Right lobe of liver (tissue), 6 donors: ENCODE measurements around the gene MCUR1. TPM values are rescaled to one million over a fixed set of nuclear protein-coding genes. Genes with fewer than 3 reads are reported as not detected.
A peak's percentile ranks its signal among the peaks of the same experiment; 100 is the strongest.

ENCODE experiments used
- ATAC-seq, 4 donors: fragments of 200-7000 bp; cut with Tn5 transposase; one replicate each; pipeline ENCODE4 v1.9.1; 2020; ENCODE audit warnings: mild to moderate bottlenecking in 4 of 4, moderate library complexity in 4 of 4
- DNase-seq, 3 donors: peaks; one replicate each; pipeline ENCODE4 v3.0.0-alpha.2; 2020
- H3K27ac ChIP-seq, 3 donors: fragments of 200-600 bp; one replicate each; pipeline ENCODE4 v1.8.0; 2022
- H3K27me3 ChIP-seq, 2 donors: fragments of 200-600 bp; one replicate each; pipeline ENCODE4 v1.8.0; 2022
- H3K36me3 ChIP-seq, 4 donors: fragments of 200-600 bp; sonication (generic) in 1 of 4; one replicate each; pipeline versions ENCODE4 v1.5.1 to v1.8.0; 2017 to 2022; ENCODE audit warnings: control low read depth in 1 of 4
- H3K4me1 ChIP-seq, 4 donors: fragments of 200-600 bp; sonication (generic) in 1 of 4; one replicate each; pipeline versions ENCODE4 v1.5.1 to v1.8.0; 2017 to 2022; ENCODE audit warnings: control low read depth in 1 of 4
- H3K4me3 ChIP-seq, 3 donors: fragments of 200-600 bp; one replicate each; pipeline ENCODE4 v1.8.0; 2022
- H3K9me3 ChIP-seq, 4 donors: fragments of 200-600 bp; sonication (generic) in 1 of 4; one replicate each; pipeline versions ENCODE4 v1.5.1 to v1.8.0; 2017 to 2022; ENCODE audit warnings: control low read depth in 1 of 4
- CTCF ChIP-seq, 4 donors: fragments of 200-600 bp in 3 of 4; fragments of 450-650 bp in 1 of 4; IDR thresholded peaks; one replicate each; pipeline versions ENCODE4 v1.5.1 to v1.8.0; 2016 to 2022; ENCODE audit warnings: antibody characterized with exemption in 4 of 4, mild to moderate bottlenecking in 2 of 4
- POLR2A ChIP-seq: fragments of 450-650 bp; IDR thresholded peaks from one replicate; pipeline ENCODE4 v1.6.1; 2017; ENCODE audit warnings: antibody characterized with exemption, mild to moderate bottlenecking
- WGBS: methylation state at CpG from one replicate; pipeline ENCODE4 v1.1.6; 2018; ENCODE audit warnings: low coverage, low lambda C conversion rate; ENCODE audit not compliant: insufficient coverage; ENCODE audit errors: missing lambda C conversion rate; 5-methylcytosine and 5-hydroxymethylcytosine counted together
- intact Hi-C, 2 donors: fragments of 100-400 bp; cut with DNase I; formaldehyde crosslinking; loops; one replicate each; pipeline versions ENCODE4 v1.11.2 to v1.14.1; 2022
- total RNA-seq, 6 experiments: library from RNA; depleted of rRNA in 2 of 6; stranded (reverse); fragments of >200 nt in 2 of 6; fragmentation: NEBNext Ultra II Directional in 3 of 6; extraction: Animal tissue kit (Norgen Biotek cat#: 25700) in 3 of 6; gene quantifications; one replicate each; pipeline versions ENCODE4 v1.1.0 to v1.2.4, GENCODE V29; 2016 to 2023
- donor health status: DM: no; HTN: yes; CAD: no.
- donor health status: DM: no; HTN: no; CAD: no.
- donor health status: DM: no; HTN: no; CAD: no.
- donor health status: DM: no; HTN: yes; CAD: no.
- donor health status: DM: no; HTN: yes; CAD: no.

The MCUR1 gene
- total RNA-seq, 6 experiments from 2014 or later = 12.7 to 17.8 (median 15.2) TPM

- Histone ChIP-seq H3K4me3 (no peak overlapping the region), H3K27ac (no peak overlapping the region), H3K36me3 (no peaks in the 10 kb centered on the region), H3K4me1 (no peaks in the 10 kb centered on the region), H3K9me3 (no peaks in the 10 kb centered on the region), H3K27me3 (no peaks in the 10 kb centered on the region)
- 65% methylated on average over 3 of the region's 6 CpGs for WGBS
- DNase-seq (no peak), ATAC-seq (no peak)
- intact Hi-C loops = no loop called here
- TF ChIP-seq CTCF (IDR thresholded peaks at IDR 0.05) (no peak), POLR2A (no peak)
Observed at GRCh38 chr6:13761361-13762036, 52.9 kb downstream of the MCUR1 start.

- Histone ChIP-seq H3K36me3 (no peaks in the 10 kb centered on the region), H3K4me1 (no peaks in the 10 kb centered on the region), H3K4me3 (no peak overlapping the region), H3K9me3 (no peaks in the 10 kb centered on the region), H3K27me3 (no peaks in the 10 kb centered on the region), H3K27ac (no peak overlapping the region)
- ATAC-seq (peak; percentile 20 to 89 (median 36)), DNase-seq (no peak)
- TF ChIP-seq POLR2A = no peak
- no peak for TF ChIP-seq CTCF (IDR thresholded peaks at IDR 0.05)
- intact Hi-C loops = no loop called here
- 59% methylated on average over 9 of the region's 11 CpGs for WGBS
Observed at GRCh38 chr6:13760307-13761304, 53.8 kb downstream of the MCUR1 start.

GRCh38 chr6:13759025-13759424 is 55.3 kb downstream of the MCUR1 start:
- intact Hi-C loops = no loop called here
- ATAC-seq (no peak), DNase-seq (no peak)
- H3K27ac ChIP-seq = no peak overlapping the region
- TF ChIP-seq CTCF (IDR thresholded peaks at IDR 0.05) = no peak
- TF ChIP-seq POLR2A = no peak
- H3K4me3 ChIP-seq = no peak overlapping the region
- H3K27me3 ChIP-seq = no peaks in the 10 kb centered on the region
- no peaks in the 10 kb centered on the region for H3K36me3 ChIP-seq
- H3K9me3 ChIP-seq = no peaks in the 10 kb centered on the region
- WGBS = 67% methylated on average over 1 of the region's 6 CpGs
- no peaks in the 10 kb centered on the region for H3K4me1 ChIP-seq

- Histone ChIP-seq H3K9me3 (no peaks in the 10 kb centered on the region), H3K4me3 (no peak overlapping the region), H3K36me3 (no peaks in the 10 kb centered on the region), H3K27me3 (no peaks in the 10 kb centered on the region), H3K27ac (no peak overlapping the region), H3K4me1 (no peaks in the 10 kb centered on the region)
- 100% methylated on average over 1 of the region's 2 CpGs for WGBS
- TF ChIP-seq CTCF (IDR thresholded peaks at IDR 0.05) = no peak
- DNase-seq = no peak
- no peak for ATAC-seq
- intact Hi-C loops = no loop called here
Observed at GRCh38 chr6:13754644-13755043, 59.7 kb downstream of the MCUR1 start.
